Duodenal mucosa (tissue), 2 donors: ENCODE results near the gene FAM171A2.

ENCODE experiments used
- H3K27ac ChIP-seq: one replicate; pipeline ENCODE4 v1.7.0; 2013; ENCODE audit warnings: low read depth, low read length
- H3K27me3 ChIP-seq, 2 donors: one replicate each; pipeline ENCODE4 v1.7.0; 2013; ENCODE audit warnings: low read length in 2 of 2, control low read depth in 1 of 2; ENCODE audit not compliant: insufficient read depth in 2 of 2, control insufficient read depth in 1 of 2
- H3K36me3 ChIP-seq, 2 donors: one replicate each; pipeline ENCODE4 v1.7.0; 2013; ENCODE audit warnings: low read length in 2 of 2, control low read depth in 1 of 2; ENCODE audit not compliant: insufficient read depth in 2 of 2, control insufficient read depth in 1 of 2
- H3K4me1 ChIP-seq, 2 donors: one replicate each; pipeline ENCODE4 v1.7.0; 2013; ENCODE audit warnings: low read length in 2 of 2, control low read depth in 1 of 2; ENCODE audit not compliant: insufficient read depth in 2 of 2, control insufficient read depth in 1 of 2
- H3K4me3 ChIP-seq, 2 donors: one replicate each; pipeline ENCODE4 v1.7.0; 2013; ENCODE audit warnings: low read length in 2 of 2, low read depth in 1 of 2
- H3K9ac ChIP-seq, 2 donors: one replicate each; pipeline ENCODE4 v1.7.0; 2013; ENCODE audit warnings: low read length in 2 of 2, low read depth in 1 of 2
- H3K9me3 ChIP-seq, 2 donors: one replicate each; pipeline ENCODE4 v1.7.0; 2013; ENCODE audit warnings: low read length in 2 of 2, control low read depth in 1 of 2; ENCODE audit not compliant: control insufficient read depth in 1 of 2

Gene FAM171A2

DNA sequence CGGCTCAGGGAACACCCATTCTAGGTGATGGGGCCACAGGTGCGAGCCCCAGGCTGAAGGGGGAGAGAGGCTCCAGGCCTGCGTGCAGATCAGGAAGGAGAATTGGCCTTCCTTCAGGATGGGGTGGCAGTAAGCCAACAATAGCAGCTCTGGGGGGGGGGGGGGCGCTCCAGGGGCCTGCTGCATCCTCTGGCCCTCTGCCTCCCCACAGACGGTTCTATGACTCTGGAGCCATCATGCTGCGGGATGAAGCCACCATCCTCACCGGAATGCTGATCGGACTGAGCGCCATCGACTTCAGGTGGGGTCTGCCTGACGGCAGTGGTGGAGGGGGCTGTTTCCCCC lies 49.2 kb downstream of the FAM171A2 start:
- peak overlapping the region in 1 of 2 donors; percentile 29 for H3K4me3 ChIP-seq
- no peak overlapping the region for H3K9ac ChIP-seq
- H3K9me3 ChIP-seq: no peaks in the 10 kb centered on the region
- H3K27me3 ChIP-seq: peaks cover 30 to 36% of the 10 kb centered on the region in 2 donors
- H3K27ac ChIP-seq: no peak overlapping the region
- H3K36me3 ChIP-seq: peaks cover 0 to 1% of the 10 kb centered on the region in 2 donors
- H3K4me1 ChIP-seq: peaks cover 4 to 8% of the 10 kb centered on the region in 2 donors

DNA sequence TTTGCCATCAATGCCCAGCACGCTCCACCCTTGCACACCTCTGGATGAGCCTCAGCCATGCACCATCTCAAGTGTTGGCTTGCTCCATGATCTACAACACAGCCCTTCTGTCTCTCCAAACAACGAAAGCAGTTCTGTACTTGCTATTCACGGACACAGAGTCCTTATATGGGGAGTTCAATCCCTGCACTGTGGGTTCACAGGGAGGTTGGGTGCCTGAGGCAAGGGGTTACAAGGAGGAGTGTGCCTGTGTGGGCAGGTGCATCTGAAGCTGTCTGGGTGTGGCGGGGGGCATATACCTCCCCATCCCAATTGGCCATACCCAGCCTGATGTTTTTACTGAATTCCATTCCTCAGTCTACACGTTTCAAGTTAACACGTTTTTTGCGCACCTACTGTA lies 49.6 kb downstream of the FAM171A2 start:
- peaks cover 30 to 36% of the 10 kb centered on the region in 2 donors for H3K27me3 ChIP-seq
- no peaks in the 10 kb centered on the region for H3K9me3 ChIP-seq
- H3K36me3 ChIP-seq: no peaks in the 10 kb centered on the region
- H3K9ac ChIP-seq: no peak overlapping the region
- H3K4me1 ChIP-seq: peaks cover 4 to 11% of the 10 kb centered on the region in 2 donors
- no peak overlapping the region for H3K27ac ChIP-seq
- no peak overlapping the region for H3K4me3 ChIP-seq

GRCh38 chr17:44312396-44313104 lies 51.1 kb downstream of the FAM171A2 start:
- H3K27ac ChIP-seq: no peak overlapping the region
- H3K27me3 ChIP-seq: peaks cover 30 to 37% of the 10 kb centered on the region in 2 donors

GRCh38 chr17:44311562-44312181 lies 52.0 kb downstream of the FAM171A2 start:
- H3K27me3 ChIP-seq: peaks cover 27 to 35% of the 10 kb centered on the region in 2 donors
- H3K36me3 ChIP-seq: no peaks in the 10 kb centered on the region
- peaks cover 10 to 14% of the 10 kb centered on the region in 2 donors for H3K4me1 ChIP-seq
- no peak overlapping the region for H3K27ac ChIP-seq
- no peaks in the 10 kb centered on the region for H3K9me3 ChIP-seq
- no peak overlapping the region for H3K9ac ChIP-seq
- H3K4me3 ChIP-seq: no peak overlapping the region

More at GRCh38 chr17:44312396-44313104, 51.1 kb downstream of the FAM171A2 start:
- Histone ChIP-seq H3K9ac (no peak overlapping the region), H3K9me3 (no peaks in the 10 kb centered on the region), H3K36me3 (no peaks in the 10 kb centered on the region), H3K4me3 (no peak overlapping the region), H3K4me1 (peaks cover 9 to 14% of the 10 kb centered on the region in 2 donors)

- Histone ChIP-seq H3K36me3 (no peaks in the 10 kb centered on the region), H3K4me3 (no peak overlapping the region), H3K4me1 (peaks cover 8 to 9% of the 10 kb centered on the region in 2 donors), H3K27ac (no peak overlapping the region), H3K9me3 (no peaks in the 10 kb centered on the region), H3K27me3 (peaks cover 19 to 26% of the 10 kb centered on the region in 2 donors), H3K9ac (no peak overlapping the region)
Observed at GRCh38 chr17:44310609-44311376, 52.9 kb downstream of the FAM171A2 start.

DNA sequence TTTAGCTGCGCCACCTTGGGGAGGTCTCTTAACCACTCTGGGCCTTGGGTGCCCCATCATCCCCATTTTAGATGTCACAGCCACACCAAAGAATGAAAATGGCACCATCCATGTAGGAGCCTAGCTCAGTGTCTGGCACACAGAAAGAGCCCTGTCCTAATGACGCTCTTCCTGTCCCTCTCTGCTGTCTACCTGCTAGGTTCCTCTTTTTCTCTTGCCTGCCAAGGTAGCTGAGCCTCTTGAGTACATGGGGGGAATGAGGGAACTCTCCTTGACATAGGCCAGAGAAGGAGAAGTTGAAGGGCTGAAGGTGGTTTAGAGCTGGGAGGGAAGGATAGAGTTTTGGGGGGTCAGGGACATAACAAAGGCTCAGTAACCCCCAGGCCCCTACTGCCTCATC lies 53.5 kb downstream of the FAM171A2 start:
- H3K36me3 ChIP-seq: no peaks in the 10 kb centered on the region
- no peak overlapping the region for H3K4me3 ChIP-seq
- no peak overlapping the region for H3K27ac ChIP-seq
- H3K4me1 ChIP-seq: peaks cover 6% of the 10 kb centered on the region in 2 donors
- H3K27me3 ChIP-seq: peaks cover 15 to 22% of the 10 kb centered on the region in 2 donors
- no peak overlapping the region for H3K9ac ChIP-seq
- no peaks in the 10 kb centered on the region for H3K9me3 ChIP-seq

- H3K36me3 ChIP-seq: no peaks in the 10 kb centered on the region
- peaks cover 6% of the 10 kb centered on the region in 2 donors for H3K4me1 ChIP-seq
- H3K27ac ChIP-seq: no peak overlapping the region
- H3K27me3 ChIP-seq: peaks cover 10 to 16% of the 10 kb centered on the region in 2 donors
- H3K9me3 ChIP-seq: no peaks in the 10 kb centered on the region
- H3K9ac ChIP-seq: no peak overlapping the region
- H3K4me3 ChIP-seq: no peak overlapping the region
Observed at GRCh38 chr17:44309472-44309871, 54.2 kb downstream of the FAM171A2 start.

GRCh38 chr17:44308865-44309264 lies 54.8 kb downstream of the FAM171A2 start:
- Histone ChIP-seq H3K27ac (no peak overlapping the region), H3K9ac (no peak overlapping the region), H3K4me3 (peak overlapping the region; percentile 21 to 47), H3K27me3 (peaks cover 3 to 11% of the 10 kb centered on the region in 2 donors), H3K36me3 (no peaks in the 10 kb centered on the region), H3K9me3 (no peaks in the 10 kb centered on the region), H3K4me1 (peaks cover 6% of the 10 kb centered on the region in 2 donors)

- no peaks in the 10 kb centered on the region for H3K9me3 ChIP-seq
- no peak within 1 kb of the TSS for H3K27ac ChIP-seq
- peak within 1 kb of the TSS; percentile 47 to 65 for H3K4me3 ChIP-seq
- peaks cover 2 to 9% of the 10 kb centered on the region in 2 donors for H3K27me3 ChIP-seq
- H3K4me1 ChIP-seq: peaks cover 6% of the 10 kb centered on the region in 2 donors
- no peak within 1 kb of the TSS for H3K9ac ChIP-seq
- no peaks in the 10 kb centered on the region for H3K36me3 ChIP-seq
Observed at GRCh38 chr17:44308320-44308818, 55.3 kb downstream of the FAM171A2 start, which contains the start of gene RUNDC3A. Gene RUNDC3A (plus strand): TSS chr17:44308601. CDS start chr17:44308833, 232 bp downstream.
